RWPE2 (cell line): ENCODE results near the gene CASP9.

Source experiments
- ATAC-seq: fragments of 200-7000 bp; cut with Tn5 transposase; 3 replicates; pipeline ENCODE4 v1.9.1; 2021; ENCODE audit warnings: low read depth
- DNase-seq: peaks from one replicate; pipeline ENCODE4 v3.0.0-alpha.2; 2020; ENCODE audit warnings: low spot score
- H3K27ac ChIP-seq: fragments of 450-650 bp; 2 replicates; pipeline ENCODE4 v1.5.1; 2017; ENCODE audit warnings: mild to moderate bottlenecking; ENCODE audit not compliant: poor library complexity, severe bottlenecking
- H3K27me3 ChIP-seq: fragments of 250-450 bp; sonication (Bioruptor Pico); 2 replicates; pipeline ENCODE4 v1.5.1; 2021; ENCODE audit warnings: mild to moderate bottlenecking, moderate library complexity; ENCODE audit not compliant: insufficient read depth, poor library complexity, severe bottlenecking
- H3K36me3 ChIP-seq: fragments of 250-450 bp; sonication (Bioruptor Pico); 2 replicates; pipeline ENCODE4 v1.5.1; 2020; ENCODE audit warnings: low read depth, mild to moderate bottlenecking, moderate library complexity
- H3K4me1 ChIP-seq: fragments of 250-450 bp; sonication (Bioruptor Pico); 2 replicates; pipeline ENCODE4 v1.5.1; 2021; ENCODE audit warnings: mild to moderate bottlenecking, moderate library complexity; ENCODE audit not compliant: insufficient read depth, poor library complexity, severe bottlenecking
- H3K4me3 ChIP-seq: fragments of 250-450 bp; sonication (Bioruptor Pico); 2 replicates; pipeline ENCODE4 v1.5.1; 2021; ENCODE audit warnings: mild to moderate bottlenecking, moderate library complexity; ENCODE audit not compliant: severe bottlenecking
- H3K9me3 ChIP-seq: fragments of 250-450 bp; sonication (Bioruptor Pico); 2 replicates; pipeline ENCODE4 v1.5.1; 2021; ENCODE audit warnings: mild to moderate bottlenecking, moderate library complexity; ENCODE audit not compliant: severe bottlenecking
- TF ChIP-seq, protein P1 (sequence below): fragments of 450-650 bp; IDR thresholded peaks from one replicate; pipeline ENCODE4 v1.5.1; 2017; ENCODE audit warnings: mild to moderate bottlenecking, moderate library complexity; ENCODE audit not compliant: poor library complexity, severe bottlenecking

CASP9 gene

DNA sequence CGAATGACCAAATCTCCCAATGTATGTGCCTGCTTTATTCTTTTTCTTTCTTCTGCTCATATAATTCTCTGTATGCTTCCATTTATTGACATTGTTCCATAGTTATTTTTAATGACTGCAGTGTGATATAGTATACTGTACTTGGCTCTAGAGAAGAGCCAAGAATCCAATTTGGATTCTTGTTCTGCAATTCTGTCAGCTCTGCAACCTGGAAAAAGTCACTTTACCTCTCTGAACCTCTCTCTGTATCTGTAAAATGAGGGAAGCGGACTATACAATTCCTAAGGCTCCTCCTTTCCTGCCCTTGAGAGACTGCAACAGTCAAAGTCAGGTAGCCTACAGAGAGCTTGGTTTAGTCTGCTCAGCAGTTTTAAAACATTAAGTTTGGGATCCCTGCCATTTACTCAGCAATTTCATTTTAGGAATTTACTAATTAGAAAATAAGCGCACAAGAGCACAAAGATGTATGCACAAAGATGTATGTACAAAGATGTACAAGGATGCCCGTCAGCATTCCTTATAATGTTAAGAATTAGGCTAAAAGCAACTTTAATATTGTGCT is 17.3 kb upstream of the CASP9 start:
- H3K36me3 ChIP-seq: peaks cover 70% of the 10 kb centered on the region

DNA sequence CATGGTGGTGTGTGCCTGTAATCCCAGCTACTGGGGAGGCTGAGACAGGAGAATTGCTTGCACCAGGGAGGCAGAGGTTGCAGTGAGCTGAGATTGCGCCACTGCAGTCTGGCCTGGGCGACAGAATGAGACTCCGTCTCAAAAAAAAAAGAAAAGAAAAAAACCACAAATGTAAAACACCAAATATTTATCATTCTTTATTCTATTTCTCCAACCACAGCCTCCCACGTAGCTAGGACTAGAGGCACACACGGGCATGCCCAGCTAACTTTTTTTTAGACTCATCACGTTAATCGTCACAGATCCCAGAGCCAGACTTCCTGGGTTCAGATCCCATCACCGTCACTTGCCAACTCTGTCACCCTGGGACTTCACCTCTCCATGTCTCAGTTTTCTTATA is 16.2 kb upstream of the CASP9 start:
- no peaks in the 10 kb centered on the region for H3K4me1 ChIP-seq
- TF ChIP-seq, protein P1, sequence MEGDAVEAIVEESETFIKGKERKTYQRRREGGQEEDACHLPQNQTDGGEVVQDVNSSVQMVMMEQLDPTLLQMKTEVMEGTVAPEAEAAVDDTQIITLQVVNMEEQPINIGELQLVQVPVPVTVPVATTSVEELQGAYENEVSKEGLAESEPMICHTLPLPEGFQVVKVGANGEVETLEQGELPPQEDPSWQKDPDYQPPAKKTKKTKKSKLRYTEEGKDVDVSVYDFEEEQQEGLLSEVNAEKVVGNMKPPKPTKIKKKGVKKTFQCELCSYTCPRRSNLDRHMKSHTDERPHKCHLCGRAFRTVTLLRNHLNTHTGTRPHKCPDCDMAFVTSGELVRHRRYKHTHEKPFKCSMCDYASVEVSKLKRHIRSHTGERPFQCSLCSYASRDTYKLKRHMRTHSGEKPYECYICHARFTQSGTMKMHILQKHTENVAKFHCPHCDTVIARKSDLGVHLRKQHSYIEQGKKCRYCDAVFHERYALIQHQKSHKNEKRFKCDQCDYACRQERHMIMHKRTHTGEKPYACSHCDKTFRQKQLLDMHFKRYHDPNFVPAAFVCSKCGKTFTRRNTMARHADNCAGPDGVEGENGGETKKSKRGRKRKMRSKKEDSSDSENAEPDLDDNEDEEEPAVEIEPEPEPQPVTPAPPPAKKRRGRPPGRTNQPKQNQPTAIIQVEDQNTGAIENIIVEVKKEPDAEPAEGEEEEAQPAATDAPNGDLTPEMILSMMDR: no peak
- DNase-seq (no peak), ATAC-seq (no peak)
- no peaks in the 10 kb centered on the region for H3K27me3 ChIP-seq
- no peaks in the 10 kb centered on the region for H3K9me3 ChIP-seq
- H3K4me3 ChIP-seq: no peak overlapping the region
- peaks cover 66% of the 10 kb centered on the region for H3K36me3 ChIP-seq
- no peak overlapping the region for H3K27ac ChIP-seq

More for the DNA sequence above, 17.3 kb upstream of the CASP9 start:
- Histone ChIP-seq H3K27ac (no peak overlapping the region), H3K27me3 (no peaks in the 10 kb centered on the region), H3K4me1 (no peaks in the 10 kb centered on the region), H3K4me3 (no peak overlapping the region), H3K9me3 (no peaks in the 10 kb centered on the region)
- DNase-seq: no peak
- TF ChIP-seq, protein P1: no peak
- ATAC-seq: no peak

DNA sequence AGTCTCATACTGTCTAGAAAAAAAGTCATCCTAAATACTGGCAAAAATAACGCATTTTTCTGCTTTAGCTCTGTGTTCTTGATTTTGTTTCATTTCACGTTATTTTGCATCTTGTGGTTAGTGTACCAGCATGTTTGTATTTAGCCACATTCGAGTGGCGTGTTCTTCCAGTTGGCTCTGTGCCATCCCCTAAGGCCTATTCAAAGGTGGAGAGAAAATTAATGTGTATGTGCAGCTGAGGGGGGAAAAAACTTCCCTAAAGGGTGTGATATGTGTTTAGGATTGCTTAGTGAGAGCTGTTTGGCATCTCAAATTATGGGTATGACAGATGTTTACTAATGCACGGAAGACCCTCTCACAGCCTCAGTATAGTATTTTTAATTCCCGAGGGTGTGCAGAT is 14.8 kb upstream of the CASP9 start:
- ATAC-seq (no peak), DNase-seq (no peak)
- Histone ChIP-seq H3K4me3 (no peak overlapping the region), H3K27ac (no peak overlapping the region), H3K4me1 (no peaks in the 10 kb centered on the region), H3K9me3 (no peaks in the 10 kb centered on the region), H3K27me3 (no peaks in the 10 kb centered on the region), H3K36me3 (peaks cover 67% of the 10 kb centered on the region)
- TF ChIP-seq, protein P1: no peak

DNA sequence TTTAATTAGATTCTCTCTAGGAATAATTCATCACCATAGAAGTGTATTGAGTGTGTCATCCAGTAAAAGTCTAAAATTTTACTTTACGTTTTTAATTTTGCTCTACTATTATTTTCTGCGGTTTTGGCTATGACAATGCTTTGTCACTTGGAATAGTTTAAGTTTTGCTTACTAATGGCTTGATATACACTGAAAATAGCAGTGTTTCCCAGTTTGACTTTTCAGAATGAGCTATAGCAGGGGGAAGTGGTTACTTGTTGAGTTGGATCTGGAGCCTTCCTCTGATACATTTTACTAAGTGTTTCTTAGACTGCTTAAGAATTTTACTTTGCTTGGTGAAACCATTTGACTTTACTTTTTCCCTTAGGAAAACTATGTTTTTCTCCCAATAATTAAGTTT is 7.7 kb upstream of the CASP9 start:
- no peaks in the 10 kb centered on the region for H3K4me1 ChIP-seq

DNA sequence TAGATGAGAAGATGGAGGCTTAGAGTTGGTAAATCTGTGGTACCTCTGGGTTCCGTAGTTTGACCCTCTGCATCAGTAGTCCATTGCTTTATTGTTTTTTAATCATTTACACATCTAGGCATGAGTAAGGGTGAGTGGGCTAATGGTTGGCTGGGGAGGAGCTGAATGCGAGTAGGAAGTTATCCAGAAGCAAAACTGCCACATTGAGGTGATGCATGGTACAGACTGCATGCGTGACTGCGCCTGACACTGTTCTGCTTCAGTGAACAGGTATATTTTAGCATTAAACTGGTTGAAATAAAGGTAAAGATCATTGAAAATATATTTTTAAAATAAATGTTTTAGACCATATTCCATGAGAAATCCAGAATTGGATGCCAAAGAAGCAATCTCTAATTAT is 7.0 kb upstream of the CASP9 start:
- Histone ChIP-seq H3K9me3 (no peaks in the 10 kb centered on the region), H3K36me3 (peaks cover 48% of the 10 kb centered on the region), H3K4me3 (no peak overlapping the region), H3K4me1 (no peaks in the 10 kb centered on the region), H3K27me3 (no peaks in the 10 kb centered on the region), H3K27ac (no peak overlapping the region)
- TF ChIP-seq, protein P1: no peak
- DNase-seq (no peak), ATAC-seq (no peak)

More for the DNA sequence above, 7.7 kb upstream of the CASP9 start:
- DNase-seq (no peak), ATAC-seq (no peak)
- TF ChIP-seq, protein P1: no peak
- Histone ChIP-seq H3K36me3 (peaks cover 55% of the 10 kb centered on the region), H3K9me3 (no peaks in the 10 kb centered on the region), H3K27me3 (no peaks in the 10 kb centered on the region), H3K27ac (no peak overlapping the region), H3K4me3 (no peak overlapping the region)
